A549 (cell line): ENCODE measurements around the gene NCKIPSD. TPM values are rescaled to one million over a fixed set of nuclear protein-coding genes. Genes with fewer than 3 reads are reported as not detected.
A peak's percentile ranks its signal among the peaks of the same experiment; 100 is the strongest.

Source experiments
- ATAC-seq, 2 experiments: fragments of 200-7000 bp in 1 of 2; fragments of >200 bp in 1 of 2; cut with Nextera tagmentation in 1 of 2; cut with Tn5 transposase in 1 of 2; 3 replicates each; pipeline versions ENCODE4 v1.8.0 to v1.9.1; 2018 to 2020; ENCODE audit warnings: mild to moderate bottlenecking in 1 of 2, moderate library complexity in 1 of 2
- CTCF ChIA-PET: fragments of 300-600 bp; sonication (Branson Sonifier 250); formaldehyde crosslinking; extraction: SDS; loops from one replicate; lab custom pipeline; 2021; ENCODE audit warnings: antibody characterized with exemption, inconsistent platforms; lab: Yijun Ruan, JAX
- POLR2A ChIA-PET: fragments of 350-600 bp; formaldehyde crosslinking; extraction: SDS; loops from one replicate; lab custom pipeline; 2021; ENCODE audit warnings: antibody characterized with exemption, inconsistent platforms; lab: Yijun Ruan, JAX
- DNase-seq, 2 experiments: peaks; one replicate each; pipeline versions ENCODE4 v3.0.0 to v3.0.0-alpha.2; 2011 to 2016; ENCODE audit warnings: low read depth in 1 of 2, low spot score in 1 of 2
- FAIRE-seq: peaks from 2 replicates; lab custom pipeline; 2011; peaks lifted over from hg19 to GRCh38; lab: Jason Lieb, UNC
- H3K27ac ChIP-seq, 2 experiments: fragments of >200 bp; sonication (Bioruptor Twin); formaldehyde crosslinking; 3 replicates each; pipeline ENCODE4 v1.5.1; 2016 to 2017
- H3K4me1 ChIP-seq: fragments of >200 bp; sonication (Bioruptor Twin); formaldehyde crosslinking; 3 replicates; pipeline ENCODE4 v1.6.1; 2016
- H3K4me2 ChIP-seq: fragments of >200 bp; sonication (Bioruptor Twin); formaldehyde crosslinking; 3 replicates; pipeline ENCODE4 v1.6.1; 2016
- H3K4me3 ChIP-seq: fragments of >200 bp; sonication (Bioruptor Twin); formaldehyde crosslinking; 3 replicates; pipeline ENCODE4 v1.5.1; 2016
- H3K9me3 ChIP-seq: fragments of >200 bp; sonication (Bioruptor Twin); formaldehyde crosslinking; 3 replicates; pipeline ENCODE4 v1.6.1; 2016
- HOXB5 ChIP-seq: fragments of 250-450 bp; sonication (Bioruptor Pico); IDR thresholded peaks from 2 replicates; pipeline ENCODE4 v1.5.0; 2020; ENCODE audit warnings: mild to moderate bottlenecking, moderate library complexity
- WGBS: methylation state at CpG from one replicate; pipeline ENCODE4 v1.1.6; 2017; ENCODE audit errors: missing lambda C conversion rate; 5-methylcytosine and 5-hydroxymethylcytosine counted together
- polyA plus RNA-seq, 4 experiments: library from polyadenylated mRNA; depleted of rRNA in 3 of 4; stranded (reverse); fragments of >200 nt; fragmentation: RNase III in 1 of 4; extraction: RNeasy Plus Mini Kit Qiagen cat#74134 plus additional on column Dnase treatment in 1 of 4; gene quantifications; 2 replicates in 3 of 4; 3 replicates in 1 of 4; pipeline ENCODE4 v1.2.3, GENCODE V29; 2011 to 2017
- small RNA-seq, 6 experiments: library from RNA; depleted of rRNA; stranded (forward); fragments of <200 nt; gene quantifications; one replicate each; pipeline ENCODE3, GENCODE V24; 2012
- TF ChIP-seq, protein P1 (sequence below): fragments of >200 bp; sonication (Bioruptor Twin); formaldehyde crosslinking; IDR thresholded peaks from 3 replicates; pipeline ENCODE4 v1.6.1; 2016
- TF ChIP-seq, protein P2 (sequence below): fragments of 250-450 bp; sonication (Bioruptor Pico); IDR thresholded peaks from 2 replicates; pipeline ENCODE4 v1.5.0; 2020; ENCODE audit warnings: low read depth, mild to moderate bottlenecking, moderate library complexity
- TF ChIP-seq, protein P3 (sequence below): fragments of 450-650 bp; IDR thresholded peaks from 2 replicates; pipeline ENCODE4 v1.6.1; 2014; ENCODE audit warnings: antibody characterized with exemption

NCKIPSD gene
- polyA plus RNA-seq, 2 of the 4 experiments (the other 2 are of a cell fraction): 10.2 to 10.9 TPM

DNA sequence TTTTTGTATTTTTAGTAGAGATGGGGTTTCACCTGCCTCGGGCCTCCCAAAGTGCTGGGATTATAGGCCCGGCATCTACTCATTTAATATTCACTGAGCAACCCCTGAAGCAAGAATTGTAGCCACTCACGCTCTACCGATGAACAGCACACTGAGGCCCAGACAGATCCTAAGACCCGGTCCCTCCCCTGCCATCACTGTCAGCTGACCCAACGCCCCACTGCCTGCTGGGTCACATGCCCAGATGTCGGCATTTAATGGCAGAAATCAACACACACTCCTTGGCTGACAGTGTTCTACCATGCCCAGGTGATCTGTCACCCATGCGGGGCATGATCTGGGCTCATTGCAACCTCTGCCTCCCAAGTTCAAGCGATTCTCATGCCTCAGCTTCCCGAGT lies 60.9 kb downstream of the NCKIPSD start:
- Histone ChIP-seq H3K9me3 (no peaks in the 10 kb centered on the region), H3K4me1 (no peaks in the 10 kb centered on the region), H3K4me3 (no peak overlapping the region), H3K4me2 (no peak overlapping the region), H3K27ac (no peak overlapping the region)
- FAIRE-seq: no peak
- WGBS: 91% methylated on average over 10 of the region's 10 CpGs
- DNase-seq: no peak
- CTCF ChIA-PET: interaction anchor here (1.0 to 1.5 kb wide), 4 partner anchors 11 to 188 kb away, joined by 3 to 4 read pairs (median 4); partner anchors contain the start of gene SLC26A6
- POLR2A ChIA-PET: interaction anchor here (1.1 kb wide), 1 partner anchor 11 kb away, joined by 3 read pairs; the partner anchor contains the start of gene SLC26A6
- no peak for TF ChIP-seq HOXB5 (CRISPR knock-in tag)
- TF ChIP-seq, protein P1, sequence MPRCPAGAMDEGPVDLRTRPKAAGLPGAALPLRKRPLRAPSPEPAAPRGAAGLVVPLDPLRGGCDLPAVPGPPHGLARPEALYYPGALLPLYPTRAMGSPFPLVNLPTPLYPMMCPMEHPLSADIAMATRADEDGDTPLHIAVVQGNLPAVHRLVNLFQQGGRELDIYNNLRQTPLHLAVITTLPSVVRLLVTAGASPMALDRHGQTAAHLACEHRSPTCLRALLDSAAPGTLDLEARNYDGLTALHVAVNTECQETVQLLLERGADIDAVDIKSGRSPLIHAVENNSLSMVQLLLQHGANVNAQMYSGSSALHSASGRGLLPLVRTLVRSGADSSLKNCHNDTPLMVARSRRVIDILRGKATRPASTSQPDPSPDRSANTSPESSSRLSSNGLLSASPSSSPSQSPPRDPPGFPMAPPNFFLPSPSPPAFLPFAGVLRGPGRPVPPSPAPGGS: no peak
- no peak for ATAC-seq

DNA sequence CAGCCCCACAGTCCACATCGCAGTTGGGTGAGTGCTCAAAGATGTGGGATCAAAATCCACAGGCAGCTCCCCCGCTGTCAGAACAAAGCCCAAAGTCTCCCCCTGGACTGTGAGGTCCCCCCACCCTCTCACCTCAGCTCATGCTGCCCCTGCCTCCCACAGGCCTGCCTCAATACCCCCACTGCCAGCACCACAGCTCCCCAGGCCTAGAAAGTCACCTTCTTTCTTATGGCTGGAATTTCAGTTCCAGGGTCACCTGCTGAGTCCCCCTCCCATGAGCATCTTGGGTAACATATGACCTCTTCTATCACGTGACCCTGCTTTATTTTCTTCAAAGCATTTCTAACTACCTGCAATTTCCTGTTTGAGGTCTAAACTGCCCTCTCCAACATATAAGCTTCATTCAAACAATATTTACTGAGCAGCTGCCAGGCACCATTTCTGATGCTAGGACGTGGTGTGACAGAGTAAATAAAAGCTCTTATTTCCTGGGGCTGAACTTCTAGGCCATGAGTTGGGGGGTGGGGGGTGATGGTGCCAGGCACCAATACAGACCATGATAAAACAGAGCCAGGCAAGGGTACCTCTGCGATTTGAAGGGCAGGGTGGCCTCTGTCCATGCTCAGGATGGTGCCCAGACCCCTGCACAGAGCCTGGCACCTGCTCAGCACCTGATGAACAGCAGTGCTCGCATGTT lies 61.7 kb downstream of the NCKIPSD start:
- Histone ChIP-seq H3K9me3 (no peaks in the 10 kb centered on the region), H3K4me3 (no peak overlapping the region), H3K4me2 (no peak overlapping the region), H3K27ac (no peak overlapping the region), H3K4me1 (no peaks in the 10 kb centered on the region)
- FAIRE-seq (no peak), ATAC-seq (no peak), DNase-seq (no peak)
- ChIA-PET POLR2A (interaction anchor here (0.7 kb wide), 1 partner anchor 12 kb away, joined by 6 read pairs; no protein-coding TSS in a partner anchor), CTCF (interaction anchor here (0.7 to 1.5 kb wide), 4 partner anchors 11 to 187 kb away, joined by 3 to 4 read pairs (median 4); partner anchors contain the start of gene SLC26A6)
- WGBS: 74% methylated on average over 6 of the region's 6 CpGs
- TF ChIP-seq, protein P2, sequence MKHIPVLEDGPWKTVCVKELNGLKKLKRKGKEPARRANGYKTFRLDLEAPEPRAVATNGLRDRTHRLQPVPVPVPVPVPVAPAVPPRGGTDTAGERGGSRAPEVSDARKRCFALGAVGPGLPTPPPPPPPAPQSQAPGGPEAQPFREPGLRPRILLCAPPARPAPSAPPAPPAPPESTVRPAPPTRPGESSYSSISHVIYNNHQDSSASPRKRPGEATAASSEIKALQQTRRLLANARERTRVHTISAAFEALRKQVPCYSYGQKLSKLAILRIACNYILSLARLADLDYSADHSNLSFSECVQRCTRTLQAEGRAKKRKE (CRISPR knock-in tag): no peak
- TF ChIP-seq, protein P3, sequence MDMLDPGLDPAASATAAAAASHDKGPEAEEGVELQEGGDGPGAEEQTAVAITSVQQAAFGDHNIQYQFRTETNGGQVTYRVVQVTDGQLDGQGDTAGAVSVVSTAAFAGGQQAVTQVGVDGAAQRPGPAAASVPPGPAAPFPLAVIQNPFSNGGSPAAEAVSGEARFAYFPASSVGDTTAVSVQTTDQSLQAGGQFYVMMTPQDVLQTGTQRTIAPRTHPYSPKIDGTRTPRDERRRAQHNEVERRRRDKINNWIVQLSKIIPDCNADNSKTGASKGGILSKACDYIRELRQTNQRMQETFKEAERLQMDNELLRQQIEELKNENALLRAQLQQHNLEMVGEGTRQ: peak; percentile 8; the same call in 1 of the 2 replicates

Small RNA genes within 50 kb of the gene (small RNA-seq; reads per million reads assigned to genes)
- 0 to 2.1 (median 0) reads per million in 6 experiments for gene AC141002.1

Other genes with a start within 250 kb of the NCKIPSD start
- 19.8 and 22.9 TPM in 2 replicates for gene CCDC51, start 245.8 kb downstream of the NCKIPSD start, polyA plus RNA-seq (2011; rRNA removed)
- gene CCDC51, start 245.8 kb downstream of the NCKIPSD start, polyA plus RNA-seq (2017; fragmentation: RNase III; extraction: RNeasy Plus Mini Kit Qiagen cat#74134 plus additional on column Dnase treatment): 24.6 to 26.7 TPM (median 25.7 TPM) in 3 replicates
- 139 and 303 TPM in 2 replicates for gene TMA7, start 245.7 kb downstream of the NCKIPSD start, polyA plus RNA-seq (2011; rRNA removed)
- gene TMA7, start 245.7 kb downstream of the NCKIPSD start, polyA plus RNA-seq (2017; fragmentation: RNase III; extraction: RNeasy Plus Mini Kit Qiagen cat#74134 plus additional on column Dnase treatment): 417 to 485 TPM (median 420 TPM) in 3 replicates
- gene ATRIP, start 239.2 kb downstream of the NCKIPSD start, polyA plus RNA-seq (2011; rRNA removed): 8.5 and 9.4 TPM in 2 replicates
- gene ATRIP, start 239.2 kb downstream of the NCKIPSD start, polyA plus RNA-seq (2017; fragmentation: RNase III; extraction: RNeasy Plus Mini Kit Qiagen cat#74134 plus additional on column Dnase treatment): 5.8 to 6.6 TPM (median 6.1 TPM) in 3 replicates
- gene SHISA5, start 181.7 kb downstream of the NCKIPSD start, polyA plus RNA-seq (2011; rRNA removed): 94.3 and 104 TPM in 2 replicates
- gene SHISA5, start 181.7 kb downstream of the NCKIPSD start, polyA plus RNA-seq (2017; fragmentation: RNase III; extraction: RNeasy Plus Mini Kit Qiagen cat#74134 plus additional on column Dnase treatment): 86.8 to 90.1 TPM (median 87.5 TPM) in 3 replicates
- gene PFKFB4, start 129.1 kb downstream of the NCKIPSD start, polyA plus RNA-seq (2011; rRNA removed): 8.4 and 15.0 TPM in 2 replicates
- gene PFKFB4, start 129.1 kb downstream of the NCKIPSD start, polyA plus RNA-seq (2017; fragmentation: RNase III; extraction: RNeasy Plus Mini Kit Qiagen cat#74134 plus additional on column Dnase treatment): 19.6 to 21.1 TPM (median 20.9 TPM) in 3 replicates
- gene UCN2, start 122.1 kb downstream of the NCKIPSD start, polyA plus RNA-seq (2011; rRNA removed): 4.0 and 7.2 TPM in 2 replicates
- 14.1 to 15.9 TPM (median 15.6 TPM) in 3 replicates for gene UCN2, start 122.1 kb downstream of the NCKIPSD start, polyA plus RNA-seq (2017; fragmentation: RNase III; extraction: RNeasy Plus Mini Kit Qiagen cat#74134 plus additional on column Dnase treatment)
- 36.5 and 63.0 TPM in 2 replicates for gene COL7A1, start 90.6 kb downstream of the NCKIPSD start, polyA plus RNA-seq (2011; rRNA removed)
- gene COL7A1, start 90.6 kb downstream of the NCKIPSD start, polyA plus RNA-seq (2017; fragmentation: RNase III; extraction: RNeasy Plus Mini Kit Qiagen cat#74134 plus additional on column Dnase treatment): 213 to 273 TPM (median 240 TPM) in 3 replicates
- 279 and 338 TPM in 2 replicates for gene UQCRC1, start 76.3 kb downstream of the NCKIPSD start, polyA plus RNA-seq (2011; rRNA removed)
- 233 to 256 TPM (median 254 TPM) in 3 replicates for gene UQCRC1, start 76.3 kb downstream of the NCKIPSD start, polyA plus RNA-seq (2017; fragmentation: RNase III; extraction: RNeasy Plus Mini Kit Qiagen cat#74134 plus additional on column Dnase treatment)
- gene TMEM89, start 64.1 kb downstream of the NCKIPSD start, polyA plus RNA-seq (2011; rRNA removed): not detected in 2 replicates
- 0.21 TPM in 1 of 3 replicates, not detected in the others for gene TMEM89, start 64.1 kb downstream of the NCKIPSD start, polyA plus RNA-seq (2017; fragmentation: RNase III; extraction: RNeasy Plus Mini Kit Qiagen cat#74134 plus additional on column Dnase treatment)
- gene SLC26A6, start 50.5 kb downstream of the NCKIPSD start, polyA plus RNA-seq (2011; rRNA removed): 12.5 and 12.7 TPM in 2 replicates
- gene SLC26A6, start 50.5 kb downstream of the NCKIPSD start, polyA plus RNA-seq (2017; fragmentation: RNase III; extraction: RNeasy Plus Mini Kit Qiagen cat#74134 plus additional on column Dnase treatment): 20.0 to 25.5 TPM (median 23.2 TPM) in 3 replicates
- 2.2 and 3.2 TPM in 2 replicates for gene CELSR3, start 23.0 kb downstream of the NCKIPSD start, polyA plus RNA-seq (2011; rRNA removed)
- 4.6 to 5.2 TPM (median 4.8 TPM) in 3 replicates for gene CELSR3, start 23.0 kb downstream of the NCKIPSD start, polyA plus RNA-seq (2017; fragmentation: RNase III; extraction: RNeasy Plus Mini Kit Qiagen cat#74134 plus additional on column Dnase treatment)
- gene IP6K2, start 31.3 kb upstream of the NCKIPSD start, polyA plus RNA-seq (2011; rRNA removed): 78.4 and 81.3 TPM in 2 replicates
- 55.6 to 67.1 TPM (median 61.9 TPM) in 3 replicates for gene IP6K2, start 31.3 kb upstream of the NCKIPSD start, polyA plus RNA-seq (2017; fragmentation: RNase III; extraction: RNeasy Plus Mini Kit Qiagen cat#74134 plus additional on column Dnase treatment)
- gene PRKAR2A, start 162.0 kb upstream of the NCKIPSD start, polyA plus RNA-seq (2011; rRNA removed): 15.3 and 16.2 TPM in 2 replicates
- gene PRKAR2A, start 162.0 kb upstream of the NCKIPSD start, polyA plus RNA-seq (2017; fragmentation: RNase III; extraction: RNeasy Plus Mini Kit Qiagen cat#74134 plus additional on column Dnase treatment): 17.2 to 18.8 TPM (median 18.4 TPM) in 3 replicates
- 22.0 and 22.4 TPM in 2 replicates for gene SLC25A20, start 213.0 kb upstream of the NCKIPSD start, polyA plus RNA-seq (2011; rRNA removed)
- 13.1 to 14.3 TPM (median 13.5 TPM) in 3 replicates for gene SLC25A20, start 213.0 kb upstream of the NCKIPSD start, polyA plus RNA-seq (2017; fragmentation: RNase III; extraction: RNeasy Plus Mini Kit Qiagen cat#74134 plus additional on column Dnase treatment)
- 88.8 and 90.7 TPM in 2 replicates for gene ARIH2, start 232.9 kb upstream of the NCKIPSD start, polyA plus RNA-seq (2011; rRNA removed)
- gene ARIH2, start 232.9 kb upstream of the NCKIPSD start, polyA plus RNA-seq (2017; fragmentation: RNase III; extraction: RNeasy Plus Mini Kit Qiagen cat#74134 plus additional on column Dnase treatment): 52.4 to 55.1 TPM (median 54.6 TPM) in 3 replicates